Effector CD8-positive, alpha-beta T cell (primary cell): Measurements from ENCODE around the gene CCL2.

ENCODE experiments used
- DNase-seq: peaks from one replicate; lab custom pipeline; 2025; lab: John Stamatoyannopoulos, UW

CCL2 gene

GRCh38 chr17:34265711-34266110, 10.6 kb downstream of the CCL2 start:
- no peak for DNase-seq

- no peak for DNase-seq
Observed at GRCh38 chr17:34269969-34270368, 14.9 kb downstream of the CCL2 start, which contains the start of gene CCL7. Gene CCL7, plus strand, starts transcription at chr17:34270221. Its CDS starts 70 bp downstream, at chr17:34270291.

GRCh38 chr17:34275881-34276280, 20.8 kb downstream of the CCL2 start:
- DNase-seq: no peak

GRCh38 chr17:34276826-34277225, 21.7 kb downstream of the CCL2 start:
- DNase-seq: no peak

- no peak for DNase-seq
Observed at GRCh38 chr17:34283571-34283970, 28.5 kb downstream of the CCL2 start.

GRCh38 chr17:34285286-34285792, 30.3 kb downstream of the CCL2 start, which contains the start of gene CCL11:
Gene CCL11, plus strand, starts transcription at chr17:34285742. Its CDS starts 67 bp downstream, at chr17:34285809.
- no peak for DNase-seq

- DNase-seq: no peak
Observed at GRCh38 chr17:34287875-34288274, 32.8 kb downstream of the CCL2 start.

GRCh38 chr17:34290586-34290985, 35.5 kb downstream of the CCL2 start:
- no peak for DNase-seq

- DNase-seq: no peak
Observed at GRCh38 chr17:34291721-34292348, 36.8 kb downstream of the CCL2 start.

GRCh38 chr17:34299027-34299426, 43.9 kb downstream of the CCL2 start:
- DNase-seq: no peak

- DNase-seq: no peak
Observed at GRCh38 chr17:34299956-34300577, 45.0 kb downstream of the CCL2 start.

- no peak for DNase-seq
Observed at GRCh38 chr17:34300652-34301370, 45.7 kb downstream of the CCL2 start.

GRCh38 chr17:34301986-34302385, 46.9 kb downstream of the CCL2 start:
- DNase-seq: no peak

- no peak for DNase-seq
Observed at GRCh38 chr17:34302636-34303035, 47.6 kb downstream of the CCL2 start.

- DNase-seq: no peak
Observed at GRCh38 chr17:34303606-34304005, 48.5 kb downstream of the CCL2 start.

GRCh38 chr17:34305061-34305460, 50.0 kb downstream of the CCL2 start:
- no peak for DNase-seq

- no peak for DNase-seq
Observed at GRCh38 chr17:34305606-34306005, 50.5 kb downstream of the CCL2 start.

GRCh38 chr17:34306466-34306865, 51.4 kb downstream of the CCL2 start:
- DNase-seq: no peak
